GM21390 (cell line): Measurements from ENCODE around the gene DEFB132.
A peak's percentile ranks its signal among the peaks of the same experiment; 100 is the strongest.

ENCODE experiments used
- ATAC-seq: cut with Tn5 transposase; IDR thresholded peaks from one replicate; pipeline ENCODE4 v1.9.1; 2021; ENCODE audit not compliant: unreplicated experiment

DEFB132 gene

DNA sequence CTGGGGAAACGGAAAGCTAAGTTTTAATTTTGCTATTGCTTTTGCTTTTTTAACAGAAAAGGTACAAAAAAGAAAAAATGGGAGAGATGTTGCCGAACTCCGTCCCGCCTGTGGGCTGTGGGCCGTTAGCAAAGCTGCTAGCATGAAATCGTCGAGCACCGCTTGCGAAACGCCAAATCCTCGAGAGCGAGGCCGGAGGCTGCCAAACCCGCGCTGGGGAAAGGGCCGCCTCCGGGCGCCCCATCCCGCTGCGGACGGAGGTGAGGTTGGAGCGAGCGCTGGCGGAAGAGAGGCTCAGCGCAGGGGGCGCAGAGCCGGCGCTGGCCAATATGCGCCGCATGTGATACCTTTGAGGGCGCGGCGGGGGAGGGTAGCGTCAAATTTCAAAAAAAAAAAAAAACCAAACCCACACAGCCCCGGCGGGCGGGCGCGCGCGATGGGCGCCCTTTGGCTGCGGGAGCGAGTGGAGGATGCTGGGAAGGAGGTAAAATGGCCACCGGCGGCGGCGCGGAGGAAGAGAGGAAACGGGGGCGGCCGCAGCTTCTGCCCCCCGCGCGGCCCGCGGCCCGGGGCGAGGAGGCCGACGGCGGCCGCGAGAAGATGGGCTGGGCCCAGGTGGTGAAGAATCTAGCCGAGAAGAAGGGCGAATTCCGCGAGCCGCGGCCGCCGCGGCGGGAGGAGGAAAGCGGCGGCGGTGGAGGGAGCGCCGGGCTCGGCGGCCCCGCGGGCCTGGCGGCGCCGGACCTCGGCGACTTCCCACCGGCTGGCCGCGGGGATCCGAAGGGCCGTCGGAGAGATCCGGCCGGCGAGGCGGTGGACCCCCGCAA lies 39.8 kb downstream of the DEFB132 start, which contains the start of gene ZCCHC3:
TSS of gene ZCCHC3 (plus strand) at position 473 of the 827 bp plus-strand sequence. CDS start at position 490, 17 bp downstream.
- ATAC-seq: peak; percentile 72

DNA sequence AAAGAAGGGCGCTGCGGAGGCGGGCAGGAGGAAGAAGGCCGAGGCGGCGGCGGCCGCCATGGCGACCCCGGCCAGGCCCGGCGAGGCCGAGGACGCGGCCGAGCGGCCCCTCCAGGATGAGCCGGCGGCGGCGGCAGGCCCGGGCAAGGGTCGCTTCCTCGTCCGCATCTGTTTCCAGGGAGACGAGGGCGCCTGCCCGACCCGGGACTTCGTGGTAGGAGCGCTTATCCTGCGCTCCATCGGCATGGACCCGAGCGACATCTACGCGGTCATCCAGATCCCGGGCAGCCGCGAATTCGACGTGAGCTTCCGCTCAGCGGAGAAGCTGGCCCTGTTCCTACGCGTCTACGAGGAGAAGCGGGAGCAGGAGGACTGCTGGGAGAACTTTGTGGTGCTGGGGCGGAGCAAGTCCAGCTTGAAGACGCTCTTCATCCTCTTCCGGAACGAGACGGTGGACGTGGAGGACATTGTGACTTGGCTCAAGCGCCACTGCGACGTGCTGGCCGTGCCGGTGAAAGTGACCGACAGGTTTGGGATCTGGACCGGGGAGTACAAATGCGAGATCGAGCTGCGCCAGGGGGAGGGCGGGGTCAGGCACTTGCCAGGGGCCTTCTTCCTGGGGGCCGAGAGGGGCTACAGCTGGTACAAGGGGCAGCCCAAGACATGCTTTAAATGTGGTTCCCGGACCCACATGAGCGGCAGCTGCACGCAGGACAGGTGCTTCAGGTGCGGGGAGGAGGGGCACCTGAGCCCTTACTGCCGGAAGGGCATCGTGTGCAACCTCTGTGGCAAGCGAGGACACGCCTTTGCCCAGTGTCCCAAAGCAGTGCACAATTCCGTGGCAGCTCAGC lies 40.6 kb downstream of the DEFB132 start:
- peak; percentile 21 for ATAC-seq

DNA sequence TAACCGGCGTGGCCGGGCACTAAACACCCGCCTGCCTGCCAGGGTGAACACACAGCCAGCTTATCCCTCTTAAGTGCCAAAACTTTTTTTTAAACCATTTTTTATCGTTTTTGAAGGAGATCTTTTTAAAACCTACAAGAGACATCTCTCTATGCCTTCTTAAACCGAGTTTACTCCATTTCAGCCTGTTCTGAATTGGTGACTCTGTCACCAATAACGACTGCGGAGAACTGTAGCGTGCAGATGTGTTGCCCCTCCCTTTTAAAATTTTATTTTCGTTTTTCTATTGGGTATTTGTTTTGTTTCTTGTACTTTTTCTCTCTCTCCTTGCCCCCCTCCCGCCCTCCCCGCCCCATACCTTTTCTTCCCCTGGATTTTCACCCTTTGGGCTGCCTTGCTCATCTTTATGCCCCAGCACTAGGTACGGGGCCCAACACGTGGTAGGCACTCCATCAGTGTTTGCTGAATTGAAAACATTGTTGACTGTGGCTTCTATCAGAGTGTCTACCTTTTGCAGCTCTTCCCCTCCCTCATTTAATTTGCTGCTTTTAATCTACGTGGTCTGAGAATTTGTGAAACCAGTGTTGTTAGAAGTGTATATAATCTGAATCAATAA lies 41.4 kb downstream of the DEFB132 start:
- ATAC-seq: no peak

DNA sequence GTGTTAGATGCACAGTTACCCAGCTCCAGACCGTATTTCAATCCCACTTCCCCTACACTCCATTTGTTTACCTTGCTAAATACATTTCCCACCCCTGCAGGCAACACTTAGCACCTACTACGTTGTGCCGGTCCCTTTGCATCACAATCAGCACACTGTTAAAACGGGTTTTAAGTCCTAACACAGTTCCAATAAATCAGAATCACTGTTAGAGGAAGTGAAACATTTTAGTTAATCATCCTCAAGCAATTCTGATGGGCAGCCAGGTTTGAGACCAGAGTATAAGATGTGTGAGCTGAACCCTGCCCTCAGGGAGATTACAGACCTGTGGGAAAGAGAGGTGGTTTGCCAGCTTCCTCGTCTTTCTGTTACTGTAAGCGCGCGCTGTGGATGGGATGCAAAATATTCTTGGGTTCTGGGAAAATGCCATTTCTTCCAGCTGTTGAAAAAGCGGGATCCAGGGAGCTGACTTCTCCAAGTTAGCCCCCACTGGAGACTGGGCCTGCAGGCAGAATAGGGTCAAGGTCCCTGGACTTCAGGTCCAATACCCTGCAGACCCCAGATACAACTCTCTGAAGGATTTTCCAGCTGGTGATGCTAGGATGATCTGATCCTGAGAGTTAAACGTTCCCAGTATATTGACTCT lies 42.9 kb downstream of the DEFB132 start:
- no peak for ATAC-seq

DNA sequence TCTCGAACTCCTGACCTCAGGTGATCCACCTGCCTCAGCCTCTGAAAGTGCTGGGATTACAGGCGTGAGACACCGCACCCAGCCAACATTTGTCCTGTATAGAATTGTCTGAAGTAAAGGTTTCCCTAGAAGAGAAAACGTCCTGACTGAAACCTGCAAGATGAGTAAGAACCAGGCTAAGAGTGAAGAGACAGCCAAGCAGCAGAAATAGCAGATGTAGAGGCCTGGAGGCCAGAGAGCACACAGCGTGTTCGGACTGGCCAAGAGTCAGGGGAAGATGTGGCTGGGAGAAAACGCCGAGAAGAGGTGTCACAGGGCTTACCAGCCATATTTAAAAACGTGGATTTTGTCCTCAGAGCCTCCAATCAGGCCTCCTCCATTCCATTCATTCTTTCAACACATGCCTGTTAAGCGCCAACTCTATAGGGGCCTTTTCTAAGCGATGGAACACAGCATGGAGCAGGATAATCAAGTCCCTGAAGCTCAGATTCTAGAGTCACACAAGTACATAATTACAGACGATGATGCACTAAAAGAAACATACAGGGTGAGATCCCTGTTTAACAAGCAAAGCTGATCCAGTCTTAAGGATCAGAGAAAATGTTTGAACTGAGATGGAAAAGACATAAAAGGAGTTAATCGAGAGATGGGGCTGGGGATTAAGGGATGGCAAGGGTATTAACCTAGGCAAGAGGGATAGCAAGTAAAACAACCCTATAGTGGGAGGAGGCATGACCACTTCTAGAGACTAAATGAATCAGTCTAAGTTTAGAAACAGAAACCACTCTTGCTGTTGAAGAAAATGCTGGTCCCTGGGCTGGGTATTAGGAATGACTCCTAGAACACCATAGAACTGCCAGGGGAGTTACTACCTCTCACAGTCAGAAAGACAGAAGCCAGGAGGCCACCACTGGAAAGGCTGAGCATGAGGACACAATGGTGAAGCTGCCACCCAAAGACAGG lies 44.6 kb downstream of the DEFB132 start:
- ATAC-seq: no peak

DNA sequence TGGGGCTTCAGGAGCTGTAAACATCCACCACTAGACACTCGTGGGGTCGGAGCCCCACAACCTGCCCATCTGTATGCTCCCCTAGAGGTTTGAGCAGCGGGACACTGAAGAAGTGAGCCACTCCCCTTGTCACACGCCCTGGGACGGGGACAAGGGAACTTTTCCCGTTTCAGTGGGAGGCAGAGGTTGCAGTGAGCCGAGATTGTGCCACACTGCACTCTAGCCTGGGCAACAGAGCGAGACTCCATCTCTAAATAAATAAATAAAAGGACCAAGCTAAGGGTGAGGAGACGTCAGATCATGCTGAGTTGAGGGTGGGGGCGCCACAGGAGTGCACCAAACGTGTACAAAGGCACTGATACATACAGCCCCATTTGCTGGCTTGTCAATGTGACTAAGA lies 48.2 kb downstream of the DEFB132 start:
- no peak for ATAC-seq

DNA sequence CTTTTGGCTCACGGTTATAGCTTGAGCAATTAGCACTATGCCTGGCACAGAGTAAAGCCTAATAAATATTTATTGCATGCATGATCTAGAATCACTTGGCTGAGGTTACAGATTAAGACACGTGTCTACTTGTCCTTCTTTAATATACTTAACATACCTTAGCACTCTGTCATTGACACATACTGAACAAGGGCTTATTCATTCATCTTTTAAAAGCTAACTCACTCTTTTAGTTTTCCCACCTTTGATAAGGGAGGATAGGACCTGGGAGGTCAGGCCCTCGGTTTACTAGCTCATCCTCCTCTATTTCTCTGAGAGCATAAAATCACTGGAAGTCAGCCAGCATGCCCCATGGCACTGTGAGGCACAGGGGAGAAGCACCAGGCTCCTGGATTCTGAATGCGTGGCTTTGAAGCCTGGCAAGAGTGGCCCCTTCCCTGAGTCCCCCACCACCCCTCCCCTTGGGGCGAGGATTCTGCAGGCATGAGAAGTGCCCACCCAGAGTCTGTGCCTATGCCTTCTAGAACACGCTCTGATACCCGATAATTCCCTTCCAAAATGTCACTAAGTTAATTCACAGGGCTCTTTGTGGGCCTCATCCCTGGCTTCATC lies 51.0 kb downstream of the DEFB132 start:
- ATAC-seq: no peak

DNA sequence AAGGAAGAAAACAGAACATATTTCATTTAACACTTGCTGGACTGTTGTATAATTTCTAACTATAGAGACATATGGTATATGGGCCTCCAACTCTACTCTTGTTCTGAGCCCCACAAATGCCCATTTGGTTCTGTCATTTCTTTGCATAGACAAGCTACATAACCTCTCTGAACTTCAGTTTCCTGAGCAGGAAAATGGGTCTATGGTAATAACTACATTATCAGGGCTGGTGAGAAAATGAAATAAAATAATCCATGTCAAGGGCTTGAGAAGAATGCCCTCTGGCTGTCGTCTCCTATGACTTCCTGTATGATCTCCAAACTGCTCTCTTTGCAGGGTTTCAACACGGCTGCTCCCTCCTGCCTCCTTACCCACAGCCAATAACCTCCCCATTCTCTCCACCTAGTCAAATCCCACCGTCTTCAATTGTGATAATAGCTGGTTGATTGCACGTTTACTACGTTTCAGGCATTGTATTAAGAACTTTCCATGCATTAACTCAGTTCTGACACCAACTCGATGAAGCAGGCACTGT lies 51.8 kb downstream of the DEFB132 start:
- no peak for ATAC-seq

DNA sequence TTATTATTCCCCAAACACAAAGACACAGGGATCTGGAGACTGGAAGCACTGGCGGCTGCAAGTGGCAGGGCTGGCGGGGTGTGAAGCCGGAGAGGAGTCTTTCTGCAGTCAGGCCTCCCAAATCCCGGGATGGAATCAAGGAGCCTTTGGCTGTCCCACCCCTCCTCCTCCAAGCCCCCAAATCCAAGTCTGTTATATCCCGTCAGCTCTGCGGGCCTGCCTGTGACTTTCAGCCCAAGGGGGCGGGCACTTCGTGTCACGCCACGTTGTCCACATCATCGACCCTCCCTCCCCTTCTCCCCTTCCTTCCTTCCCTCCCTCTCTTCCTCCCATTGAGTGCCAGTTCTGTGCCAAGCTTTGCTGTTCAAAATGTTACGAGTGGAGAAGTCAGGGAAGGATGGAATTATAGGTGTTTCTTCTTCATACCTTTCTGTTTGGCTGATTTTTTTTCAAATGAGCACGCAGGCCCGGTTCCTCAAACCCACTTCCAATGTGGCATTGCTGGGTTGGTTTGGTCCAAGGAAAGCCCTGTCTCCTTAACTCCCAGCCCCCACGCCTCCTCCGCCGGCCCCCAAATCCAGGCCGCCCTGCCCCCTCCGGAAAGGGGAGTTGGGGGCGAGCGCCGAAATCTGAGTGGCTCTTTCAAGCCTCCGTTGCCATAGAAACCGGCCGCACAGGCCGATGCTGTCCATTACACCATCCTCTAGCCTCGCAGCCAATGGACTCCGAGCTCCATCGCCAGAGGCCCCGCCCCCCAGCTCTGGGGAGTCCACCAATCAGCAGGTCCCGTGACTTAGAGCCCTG lies 52.5 kb downstream of the DEFB132 start:
- peak; percentile 100 for ATAC-seq

DNA sequence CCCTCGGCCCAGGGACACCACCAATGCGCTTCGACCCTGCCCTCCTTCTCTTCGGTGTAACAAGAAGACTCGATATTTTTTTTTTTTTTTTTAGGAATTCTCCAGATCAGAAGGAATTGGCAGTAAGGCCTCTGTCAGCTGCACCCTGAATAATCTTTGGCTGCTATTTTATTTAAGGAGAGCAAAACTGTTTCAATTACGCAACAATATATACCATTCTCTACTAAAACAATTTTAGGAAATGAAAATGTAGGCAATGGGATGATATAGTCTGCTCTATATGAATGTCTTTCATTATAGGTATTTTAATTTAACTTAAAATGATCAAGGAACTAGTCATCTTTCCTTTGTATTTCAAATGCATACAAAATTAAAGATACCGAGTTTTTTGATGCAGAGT lies 53.1 kb downstream of the DEFB132 start:
- no peak for ATAC-seq
